ENCODE results near the gene AGPAT3.
"Not testable (repeated sequence)": the region's sequence is repeated elsewhere in the genome, so short reads cannot be mapped to it uniquely, and the experiment has no call there.

AGPAT3 gene

GRCh38 chr21:43864962-43865539, at the start of gene AGPAT3:
TSS of gene AGPAT3 (plus strand) at chr21:43865223. CDS start at chr21:43959682, 94,459 bp downstream.
- no peak for DNase-seq

GRCh38 chr21:43815991-43816390, 49.0 kb upstream of the AGPAT3 start:
- no peak for DNase-seq

- no peak for DNase-seq
Observed at GRCh38 chr21:43816611-43817071, 48.4 kb upstream of the AGPAT3 start.

GRCh38 chr21:43817157-43818086, 47.6 kb upstream of the AGPAT3 start:
- DNase-seq = no peak

GRCh38 chr21:43818685-43819084, 46.3 kb upstream of the AGPAT3 start:
- no peak for DNase-seq

- DNase-seq = no peak
Observed at GRCh38 chr21:43819511-43820405, 45.3 kb upstream of the AGPAT3 start.

- no peak for DNase-seq
Observed at GRCh38 chr21:43820466-43820865, 44.6 kb upstream of the AGPAT3 start.

GRCh38 chr21:43822166-43822565, 42.9 kb upstream of the AGPAT3 start:
- not testable (repeated sequence) for DNase-seq

- not testable (repeated sequence) for DNase-seq
Observed at GRCh38 chr21:43822741-43823140, 42.3 kb upstream of the AGPAT3 start.

- DNase-seq = no peak
Observed at GRCh38 chr21:43824333-43825241, 40.4 kb upstream of the AGPAT3 start.

GRCh38 chr21:43825242-43825935, 39.6 kb upstream of the AGPAT3 start:
- DNase-seq = no peak

- DNase-seq = no peak
Observed at GRCh38 chr21:43825936-43826622, 38.9 kb upstream of the AGPAT3 start.

GRCh38 chr21:43826623-43826974, 38.4 kb upstream of the AGPAT3 start:
- DNase-seq = no peak

- no peak for DNase-seq
Observed at GRCh38 chr21:43827015-43827611, 37.9 kb upstream of the AGPAT3 start.

GRCh38 chr21:43829161-43829560, 35.9 kb upstream of the AGPAT3 start:
- DNase-seq = no peak

GRCh38 chr21:43829575-43830119, 35.4 kb upstream of the AGPAT3 start:
- DNase-seq = no peak

GRCh38 chr21:43832158-43832550, 32.9 kb upstream of the AGPAT3 start:
- no peak for DNase-seq

GRCh38 chr21:43832648-43833047, 32.4 kb upstream of the AGPAT3 start:
- DNase-seq = no peak

- no peak for DNase-seq
Observed at GRCh38 chr21:43834146-43834905, 30.7 kb upstream of the AGPAT3 start.
